ENCODE measurements around the gene CEP20.

GRCh38 chr16:15822957-15823356 lies 65.4 kb downstream of the CEP20 start:
- no peak for TF ChIP-seq EZH2 (IDR thresholded peaks at IDR 0.05)
- no peak for TF ChIP-seq POLR2AphosphoS5 (IDR thresholded peaks at IDR 0.05; ENCODE audit: borderline replicate concordance, low read depth, low read length)
- no peak for TF ChIP-seq FOXP2 (optimal IDR thresholded peaks at IDR 0.05; ENCODE audit: control extremely low read depth, extremely low read length, insufficient read depth)
